Psoas muscle (tissue), 8 donors: Measurements from ENCODE around the gene CRACDL. TPM values are rescaled to one million over a fixed set of nuclear protein-coding genes. Genes with fewer than 3 reads are reported as not detected.

Experiments
- ATAC-seq, 4 donors: fragments of 200-7000 bp; cut with Tn5 transposase; one replicate each; pipeline ENCODE4 v1.9.1; 2020; ENCODE audit warnings: moderate library complexity in 3 of 4, mild to moderate bottlenecking in 2 of 4
- DNase-seq, 2 donors: peaks; one replicate each; pipeline ENCODE4 v3.0.0-alpha.2; 2020
- H3K27ac ChIP-seq: fragments of 200-600 bp; one replicate; pipeline ENCODE4 v1.8.0; 2022
- H3K27me3 ChIP-seq, 3 donors: fragments of 200-600 bp in 1 of 3; one replicate each; pipeline versions ENCODE4 v1.6.1 to v1.8.0; 2013 to 2022; ENCODE audit warnings: low read length in 2 of 3, mild to moderate bottlenecking in 2 of 3, moderate library complexity in 1 of 3; ENCODE audit not compliant: insufficient read depth in 3 of 3
- H3K36me3 ChIP-seq, 2 donors: fragments of 200-600 bp in 1 of 2; one replicate each; pipeline versions ENCODE4 v1.6.1 to v1.8.0; 2013 to 2022; ENCODE audit warnings: low read depth in 1 of 2, mild to moderate bottlenecking in 1 of 2, moderate library complexity in 1 of 2; ENCODE audit not compliant: insufficient read depth in 1 of 2
- H3K4me1 ChIP-seq: fragments of 200-600 bp; one replicate; pipeline ENCODE4 v1.8.0; 2022
- H3K4me3 ChIP-seq: fragments of 200-600 bp; one replicate; pipeline ENCODE4 v1.8.0; 2022; ENCODE audit warnings: mild to moderate bottlenecking
- H3K9me3 ChIP-seq: fragments of 200-600 bp; one replicate; pipeline ENCODE4 v1.8.0; 2022
- WGBS, 3 donors: extraction: QIAGEN DNeasy Blood & Tissue Kit; methylation state at CpG; one replicate each; pipeline versions ENCODE4 v1.1.6 to v1.1.7; 2013; 5-methylcytosine and 5-hydroxymethylcytosine counted together
- intact Hi-C, 2 donors: fragments of 100-400 bp; cut with DNase I; formaldehyde crosslinking; loops; one replicate each; pipeline versions ENCODE4 v1.11.0 to v1.14.2; 2022
- polyA plus RNA-seq, 3 donors: library from polyadenylated mRNA; stranded (reverse); fragments of 200-250 nt; gene quantifications; one replicate each; pipeline ENCODE4 v1.2.3, GENCODE V29; 2013
- total RNA-seq, 4 donors: library from RNA; stranded (reverse); fragmentation: NEBNext Ultra II Directional in 2 of 4; extraction: Animal tissue kit (Norgen Biotek cat#: 25700) in 2 of 4; gene quantifications; one replicate each; pipeline versions ENCODE4 v1.2.1 to v1.2.4, GENCODE V29; 2021 to 2023
- TF ChIP-seq, protein P1 (sequence below): fragments of 200-600 bp; IDR thresholded peaks from one replicate; pipeline ENCODE4 v1.8.0; 2022; ENCODE audit warnings: antibody characterized with exemption
- donor health status: healthy with polysubstance abuse.
- donor health status: DM: no; HTN: no; CAD: no; lungs with moderate emphysema.
- donor health status: Bipolar disorder and iron deficiency.
- donor health status: healthy.
- donor health status: DM: yes; HTN: yes; CAD: no.
- donor health status: DM: no; HTN: no; CAD: no.
- donor health status: DM: no; HTN: no; CAD: no.
- donor health status: DM: yes; HTN: yes; CAD: no.

CRACDL gene
- total and polyA plus RNA-seq, 7 donors = 0.97 to 3.1 (median 2.3) TPM

DNA sequence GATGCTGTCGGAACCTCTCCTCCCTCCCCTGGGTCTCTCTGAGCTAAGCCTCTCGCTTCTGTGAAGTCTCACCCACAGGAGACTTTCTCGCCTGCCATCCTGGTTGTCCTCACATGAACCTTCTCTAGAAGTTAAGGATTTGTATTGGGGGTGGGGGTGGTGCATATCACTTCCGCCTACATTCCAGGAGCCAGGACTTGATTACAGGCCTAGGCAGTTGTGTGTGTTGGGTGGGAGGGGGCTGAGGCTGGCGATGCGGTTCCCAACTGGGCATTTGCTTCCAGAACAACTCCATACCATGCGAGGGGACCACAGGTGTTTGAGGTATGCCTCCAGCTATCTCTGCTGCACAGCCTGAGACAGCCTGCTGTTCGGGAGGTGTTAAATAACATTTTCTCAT, 148.3 kb downstream of the CRACDL start:
- no peak overlapping the region for H3K4me3 ChIP-seq
- TF ChIP-seq, protein P1, sequence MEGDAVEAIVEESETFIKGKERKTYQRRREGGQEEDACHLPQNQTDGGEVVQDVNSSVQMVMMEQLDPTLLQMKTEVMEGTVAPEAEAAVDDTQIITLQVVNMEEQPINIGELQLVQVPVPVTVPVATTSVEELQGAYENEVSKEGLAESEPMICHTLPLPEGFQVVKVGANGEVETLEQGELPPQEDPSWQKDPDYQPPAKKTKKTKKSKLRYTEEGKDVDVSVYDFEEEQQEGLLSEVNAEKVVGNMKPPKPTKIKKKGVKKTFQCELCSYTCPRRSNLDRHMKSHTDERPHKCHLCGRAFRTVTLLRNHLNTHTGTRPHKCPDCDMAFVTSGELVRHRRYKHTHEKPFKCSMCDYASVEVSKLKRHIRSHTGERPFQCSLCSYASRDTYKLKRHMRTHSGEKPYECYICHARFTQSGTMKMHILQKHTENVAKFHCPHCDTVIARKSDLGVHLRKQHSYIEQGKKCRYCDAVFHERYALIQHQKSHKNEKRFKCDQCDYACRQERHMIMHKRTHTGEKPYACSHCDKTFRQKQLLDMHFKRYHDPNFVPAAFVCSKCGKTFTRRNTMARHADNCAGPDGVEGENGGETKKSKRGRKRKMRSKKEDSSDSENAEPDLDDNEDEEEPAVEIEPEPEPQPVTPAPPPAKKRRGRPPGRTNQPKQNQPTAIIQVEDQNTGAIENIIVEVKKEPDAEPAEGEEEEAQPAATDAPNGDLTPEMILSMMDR = no peak
- no peaks in the 10 kb centered on the region for H3K4me1 ChIP-seq
- no peaks in the 10 kb centered on the region for H3K27me3 ChIP-seq
- ATAC-seq = no peak
- DNase-seq = no peak
- intact Hi-C loops = no loop called here
- WGBS, 3 donors = 69 to 78% (median 73%) methylated on average over 8 of the region's 8 CpGs
- no peak overlapping the region for H3K27ac ChIP-seq
- peaks cover 1% of the 10 kb centered on the region for H3K9me3 ChIP-seq
- H3K36me3 ChIP-seq = no peaks in the 10 kb centered on the region

DNA sequence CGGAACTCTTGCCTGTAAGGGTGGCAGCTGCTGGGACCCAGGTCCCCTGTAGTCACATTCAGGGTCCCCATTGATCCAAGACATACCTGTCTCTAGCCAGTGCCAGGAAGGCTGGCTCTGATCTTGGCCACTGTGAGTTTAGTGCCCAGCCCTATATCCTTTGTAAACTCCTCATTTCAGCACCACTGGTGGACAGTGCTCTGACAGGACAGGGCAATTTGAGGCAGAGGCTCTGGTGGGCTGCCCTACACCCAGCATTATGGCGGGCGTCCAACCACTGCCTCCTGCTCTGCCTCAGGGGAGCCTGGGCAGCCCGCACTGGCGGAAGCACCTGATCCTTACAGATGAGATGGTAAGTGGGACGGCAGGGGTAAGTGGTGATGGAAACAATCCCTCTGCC, 149.8 kb downstream of the CRACDL start:
- ATAC-seq = no peak
- Histone ChIP-seq H3K9me3 (peaks cover 12% of the 10 kb centered on the region), H3K27me3 (no peaks in the 10 kb centered on the region), H3K4me1 (no peaks in the 10 kb centered on the region), H3K36me3 (no peaks in the 10 kb centered on the region), H3K27ac (no peak overlapping the region), H3K4me3 (no peak overlapping the region)
- TF ChIP-seq, protein P1 = no peak
- 74 to 78% (median 76%) methylated on average over 6 of the region's 6 CpGs for WGBS, 3 donors
- intact Hi-C loops = no loop called here
- DNase-seq = no peak

DNA sequence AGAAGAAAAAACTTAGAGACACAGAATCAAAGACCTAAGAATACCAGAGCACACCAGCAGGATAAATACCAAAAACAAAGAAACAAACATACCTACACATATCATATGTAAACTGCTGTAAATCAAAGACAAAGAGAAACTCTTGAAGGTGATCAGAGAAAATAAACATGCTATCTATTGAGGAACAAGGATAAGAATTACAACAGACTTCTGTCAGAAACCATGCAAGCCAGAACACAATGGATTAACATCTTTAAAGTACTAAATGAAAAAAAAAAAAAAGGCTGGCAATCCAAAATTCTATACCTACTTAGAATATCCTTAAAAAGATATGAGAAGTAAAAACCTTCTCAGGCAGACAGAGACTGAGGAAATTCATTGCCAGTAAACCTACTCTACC, 153.5 kb downstream of the CRACDL start:
- Histone ChIP-seq H3K4me1 (no peaks in the 10 kb centered on the region), H3K27me3 (no peaks in the 10 kb centered on the region), H3K27ac (no peak overlapping the region), H3K36me3 (no peaks in the 10 kb centered on the region), H3K4me3 (no peak overlapping the region), H3K9me3 (peaks cover 12% of the 10 kb centered on the region)
- DNase-seq (no peak), ATAC-seq (no peak)
- TF ChIP-seq, protein P1 = no peak
- intact Hi-C loops = no loop called here

DNA sequence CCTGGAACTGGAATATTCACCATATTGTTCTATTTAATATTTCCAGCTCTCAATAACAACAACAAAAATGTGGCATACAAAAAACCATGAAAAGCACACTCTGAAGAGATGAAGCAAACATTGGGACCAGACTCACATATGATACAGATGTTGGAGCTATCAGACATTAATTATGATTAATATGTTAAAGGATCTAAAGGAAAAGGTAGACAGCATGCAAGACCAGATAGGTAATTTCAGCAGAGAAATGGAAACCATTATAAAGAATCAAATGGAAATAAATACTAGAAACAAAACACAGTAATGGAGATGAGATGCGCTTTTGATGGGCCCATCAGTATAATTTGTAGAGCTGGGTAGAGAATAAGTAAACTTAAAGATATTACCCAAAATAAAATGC, 154.2 kb downstream of the CRACDL start:
- WGBS, 3 donors = 91 to 100% (median 100%) methylated on average over 1 of the region's 1 CpG
- no peak for ATAC-seq
- Histone ChIP-seq H3K4me1 (no peaks in the 10 kb centered on the region), H3K9me3 (peaks cover 12% of the 10 kb centered on the region), H3K27me3 (no peaks in the 10 kb centered on the region), H3K36me3 (no peaks in the 10 kb centered on the region), H3K27ac (no peak overlapping the region), H3K4me3 (no peak overlapping the region)
- intact Hi-C loops = no loop called here
- no peak for DNase-seq
- TF ChIP-seq, protein P1 = no peak

DNA sequence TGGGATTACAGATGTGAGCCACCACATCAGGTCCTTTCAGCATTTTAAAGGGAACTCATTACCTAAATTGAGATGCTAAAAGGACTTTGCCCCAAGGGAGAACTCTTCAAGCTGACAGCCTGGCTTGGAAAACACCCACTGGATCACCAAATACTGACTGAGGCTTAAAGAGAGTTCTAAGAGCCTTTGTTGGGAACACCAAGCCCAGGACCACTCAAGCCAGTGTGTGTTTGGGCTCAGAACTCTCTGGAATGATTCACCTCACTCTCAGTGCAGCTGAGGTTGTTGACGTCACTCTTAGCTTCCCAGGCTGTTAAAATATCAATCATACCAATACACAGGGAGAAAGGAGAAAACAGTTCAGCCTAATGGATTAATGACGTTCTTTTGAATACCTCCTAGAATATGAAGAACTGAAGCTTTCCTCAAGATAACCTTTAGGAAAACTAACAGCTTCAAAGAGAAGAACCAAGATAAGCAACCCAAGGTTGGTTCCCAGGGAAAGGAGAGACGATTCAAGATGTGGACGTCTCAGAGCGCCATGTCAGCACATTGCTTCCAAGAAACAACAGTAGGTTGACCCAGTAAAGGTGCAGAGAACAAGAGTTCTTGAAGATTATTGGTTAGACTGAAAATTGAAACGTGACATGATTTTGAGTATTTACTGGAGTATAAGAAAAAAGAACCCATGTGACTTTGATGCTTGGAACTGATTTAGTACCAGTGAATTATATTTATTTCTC, 157.1 kb downstream of the CRACDL start:
- H3K9me3 ChIP-seq = peaks cover 12% of the 10 kb centered on the region
- intact Hi-C loops = no loop called here
- no peak for DNase-seq
- no peak for ATAC-seq
- H3K27me3 ChIP-seq = peaks cover 0 to 3% (median 0%) of the 10 kb centered on the region in 3 donors
- no peak overlapping the region for H3K4me3 ChIP-seq
- no peaks in the 10 kb centered on the region for H3K4me1 ChIP-seq
- H3K36me3 ChIP-seq = no peaks in the 10 kb centered on the region
- TF ChIP-seq, protein P1 = no peak
- H3K27ac ChIP-seq = no peak overlapping the region
- WGBS, 3 donors = 85 to 88% (median 85%) methylated on average over 6 of the region's 6 CpGs
